ENCODE data around the gene PSME3IP1. TPM values are rescaled to one million over a fixed set of nuclear protein-coding genes. Genes with fewer than 3 reads are reported as not detected.

PSME3IP1 gene
- total RNA-seq, 1 donor from 2014 or later, result 77.8 TPM

DNA sequence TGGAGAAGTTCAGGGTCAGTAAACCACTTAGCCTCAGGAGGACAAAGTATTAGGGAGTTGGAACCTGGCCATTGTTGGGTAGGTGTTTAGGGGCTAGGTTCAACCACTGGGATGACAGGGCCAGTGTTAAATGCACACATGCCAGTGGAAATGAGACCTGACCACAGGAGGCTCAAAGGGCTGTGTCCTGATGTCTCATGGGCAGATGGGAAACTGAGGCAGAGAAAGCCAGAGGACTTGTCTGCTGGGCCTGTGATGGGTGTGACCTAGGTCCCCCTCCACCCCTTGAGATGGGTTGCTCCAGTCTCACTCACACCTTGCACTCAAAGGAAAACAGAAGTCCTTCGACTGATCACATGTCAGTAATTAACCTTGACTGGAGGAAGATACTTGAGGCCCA is 77.4 kb downstream of the PSME3IP1 start:
- Histone ChIP-seq H3K36me3 (peaks cover 3% of the 10 kb centered on the region), H3K9me3 (no peaks in the 10 kb centered on the region), H3K27ac (no peak overlapping the region), H3K4me3 (no peak overlapping the region), H3K27me3 (no peaks in the 10 kb centered on the region), H3K4me1 (no peaks in the 10 kb centered on the region)
- TF ChIP-seq, protein P1, sequence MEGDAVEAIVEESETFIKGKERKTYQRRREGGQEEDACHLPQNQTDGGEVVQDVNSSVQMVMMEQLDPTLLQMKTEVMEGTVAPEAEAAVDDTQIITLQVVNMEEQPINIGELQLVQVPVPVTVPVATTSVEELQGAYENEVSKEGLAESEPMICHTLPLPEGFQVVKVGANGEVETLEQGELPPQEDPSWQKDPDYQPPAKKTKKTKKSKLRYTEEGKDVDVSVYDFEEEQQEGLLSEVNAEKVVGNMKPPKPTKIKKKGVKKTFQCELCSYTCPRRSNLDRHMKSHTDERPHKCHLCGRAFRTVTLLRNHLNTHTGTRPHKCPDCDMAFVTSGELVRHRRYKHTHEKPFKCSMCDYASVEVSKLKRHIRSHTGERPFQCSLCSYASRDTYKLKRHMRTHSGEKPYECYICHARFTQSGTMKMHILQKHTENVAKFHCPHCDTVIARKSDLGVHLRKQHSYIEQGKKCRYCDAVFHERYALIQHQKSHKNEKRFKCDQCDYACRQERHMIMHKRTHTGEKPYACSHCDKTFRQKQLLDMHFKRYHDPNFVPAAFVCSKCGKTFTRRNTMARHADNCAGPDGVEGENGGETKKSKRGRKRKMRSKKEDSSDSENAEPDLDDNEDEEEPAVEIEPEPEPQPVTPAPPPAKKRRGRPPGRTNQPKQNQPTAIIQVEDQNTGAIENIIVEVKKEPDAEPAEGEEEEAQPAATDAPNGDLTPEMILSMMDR (IDR thresholded peaks at IDR 0.05), result no peak
- ATAC-seq (no peak), DNase-seq (no peak)
- intact Hi-C loops (cut with DNase I), result no loop called here

DNA sequence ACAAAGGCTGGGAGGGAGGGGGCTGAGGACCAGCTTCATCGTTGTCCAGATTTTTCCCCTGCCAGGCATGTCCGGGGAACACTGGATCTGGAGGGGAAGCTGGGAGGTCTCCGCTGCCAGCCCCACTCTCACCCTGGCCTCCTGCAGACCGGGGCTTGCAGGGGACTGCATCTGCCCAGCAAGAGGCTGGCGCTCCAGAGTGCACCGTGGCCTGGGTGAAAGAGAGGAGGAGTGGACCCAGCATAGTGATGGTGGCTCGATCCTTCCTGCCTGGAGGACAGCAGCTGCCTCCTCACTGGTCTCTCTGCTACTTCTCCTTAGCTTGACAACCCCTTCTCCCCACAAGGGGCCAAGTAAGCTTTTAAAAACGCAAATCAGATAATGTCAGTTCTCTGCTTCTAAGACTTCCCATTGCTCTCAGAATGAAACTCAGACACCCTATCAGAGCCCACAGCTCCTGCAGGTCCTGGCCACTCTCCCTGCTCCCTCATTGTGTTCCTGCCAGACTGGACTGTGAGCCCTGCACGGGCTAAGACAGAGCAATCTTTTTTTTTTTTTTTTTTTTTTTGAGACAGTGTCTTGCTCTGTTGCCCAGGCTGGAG is 78.4 kb downstream of the PSME3IP1 start:
- H3K4me1 ChIP-seq, result no peaks in the 10 kb centered on the region
- TF ChIP-seq, protein P1 (IDR thresholded peaks at IDR 0.05), result no peak
- intact Hi-C loops (cut with DNase I), result no loop called here
- ATAC-seq (no peak), DNase-seq (no peak)
- no peaks in the 10 kb centered on the region for H3K27me3 ChIP-seq
- H3K4me3 ChIP-seq, result no peak overlapping the region
- no peaks in the 10 kb centered on the region for H3K36me3 ChIP-seq
- no peak overlapping the region for H3K27ac ChIP-seq
- no peaks in the 10 kb centered on the region for H3K9me3 ChIP-seq

DNA sequence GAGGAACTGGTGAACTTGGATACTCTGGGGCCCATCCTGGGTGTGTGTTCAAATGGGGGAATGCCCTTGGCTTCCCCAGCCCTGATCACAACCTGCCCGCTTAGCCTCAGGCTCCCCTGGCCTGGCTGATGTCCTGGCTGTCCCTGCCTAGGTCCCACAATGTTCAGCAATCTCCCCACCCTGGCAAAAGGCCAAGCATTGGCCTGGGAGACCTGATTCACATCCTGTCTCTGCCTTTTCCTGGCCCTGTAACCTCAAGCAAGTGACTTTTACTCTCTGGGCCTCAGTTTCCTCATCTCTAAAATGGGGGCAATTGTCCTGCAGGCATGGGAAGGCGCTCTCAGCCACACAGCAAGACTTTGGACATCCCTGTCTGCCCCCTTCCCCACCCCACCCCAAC is 79.1 kb downstream of the PSME3IP1 start:
- intact Hi-C loops (cut with DNase I), result no loop called here
- no peak overlapping the region for H3K4me3 ChIP-seq
- no peaks in the 10 kb centered on the region for H3K4me1 ChIP-seq
- H3K36me3 ChIP-seq, result no peaks in the 10 kb centered on the region
- H3K27me3 ChIP-seq, result no peaks in the 10 kb centered on the region
- TF ChIP-seq, protein P1 (IDR thresholded peaks at IDR 0.05), result no peak
- no peaks in the 10 kb centered on the region for H3K9me3 ChIP-seq
- ATAC-seq (peak; percentile 28), DNase-seq (no peak)
- no peak overlapping the region for H3K27ac ChIP-seq

DNA sequence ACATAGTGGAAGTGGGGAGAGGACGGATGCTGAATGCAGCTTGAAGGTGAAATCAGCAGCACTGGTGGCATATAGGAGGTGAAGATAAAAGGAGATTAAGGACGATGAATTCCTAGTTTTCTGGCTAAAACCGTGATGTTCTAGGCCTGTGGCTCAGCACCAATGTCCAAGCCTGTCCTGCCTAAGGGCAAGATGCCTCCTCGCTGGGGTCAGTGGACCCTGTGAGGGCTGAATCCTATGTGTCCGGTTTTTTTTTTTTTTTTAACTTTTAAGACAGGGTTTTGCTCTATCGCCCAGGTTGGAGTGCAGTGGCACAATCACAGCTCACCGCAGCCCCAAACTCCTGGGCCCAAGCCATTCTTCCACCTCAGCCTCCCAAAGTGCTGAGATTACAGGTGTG is 80.7 kb downstream of the PSME3IP1 start:
- intact Hi-C loops (cut with DNase I), result no loop called here
- Histone ChIP-seq H3K27ac (no peak overlapping the region), H3K4me1 (peaks cover 1% of the 10 kb centered on the region), H3K4me3 (no peak overlapping the region), H3K36me3 (no peaks in the 10 kb centered on the region), H3K9me3 (no peaks in the 10 kb centered on the region), H3K27me3 (no peaks in the 10 kb centered on the region)
- TF ChIP-seq, protein P1 (IDR thresholded peaks at IDR 0.05), result no peak
- no peak for ATAC-seq
- DNase-seq, result no peak

DNA sequence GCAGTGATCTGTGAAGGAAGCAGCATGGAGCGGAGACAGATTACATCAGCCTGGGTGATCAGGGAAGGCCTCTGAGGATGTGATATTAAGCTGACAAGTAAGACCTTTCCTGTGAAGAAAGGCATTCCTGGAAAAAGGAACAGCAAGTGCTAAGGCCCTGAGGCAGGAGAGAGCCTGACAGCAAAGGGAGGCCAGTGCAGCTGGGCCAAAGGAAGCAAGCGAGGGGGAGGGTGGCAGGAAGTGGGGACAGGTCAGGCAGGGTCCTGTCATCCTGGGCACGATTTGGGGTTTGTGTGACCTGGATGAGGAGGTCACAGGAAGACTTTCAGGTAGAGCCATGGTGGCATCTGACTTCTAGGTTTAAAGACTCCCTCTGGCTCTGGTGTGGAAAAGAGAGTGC is 81.1 kb downstream of the PSME3IP1 start:
- ATAC-seq, result no peak
- Histone ChIP-seq H3K27me3 (no peaks in the 10 kb centered on the region), H3K4me3 (no peak overlapping the region), H3K27ac (no peak overlapping the region), H3K4me1 (peaks cover 6% of the 10 kb centered on the region), H3K9me3 (no peaks in the 10 kb centered on the region), H3K36me3 (no peaks in the 10 kb centered on the region)
- no peak for DNase-seq
- TF ChIP-seq, protein P1 (IDR thresholded peaks at IDR 0.05), result no peak
- intact Hi-C loops (cut with DNase I), result no loop called here

All from upper lobe of right lung (tissue), 1 donor.